GM18508 (cell line): ENCODE measurements around the gene DPEP1.
A peak's percentile ranks its signal among the peaks of the same experiment; 100 is the strongest.
"Not testable (repeated sequence)": the region's sequence is repeated elsewhere in the genome, so short reads cannot be mapped to it uniquely, and the experiment has no call there.

Source experiments
- ATAC-seq: cut with Tn5 transposase; IDR thresholded peaks from one replicate; pipeline ENCODE4 v1.9.1; 2021; ENCODE audit warnings: moderate number of reproducible peaks; ENCODE audit not compliant: insufficient read depth, unreplicated experiment

Gene DPEP1

GRCh38 chr16:89641458-89642119, 28.1 kb downstream of the DPEP1 start:
- no peak for ATAC-seq

GRCh38 chr16:89642574-89642973, 29.1 kb downstream of the DPEP1 start:
- no peak for ATAC-seq

GRCh38 chr16:89643769-89644300, 30.4 kb downstream of the DPEP1 start:
- no peak for ATAC-seq

- no peak for ATAC-seq
These were observed 31.7 kb downstream of the DPEP1 start for GRCh38 chr16:89645122-89645521.

GRCh38 chr16:89646270-89646669, 32.8 kb downstream of the DPEP1 start:
- no peak for ATAC-seq

- ATAC-seq, result no peak
These were observed 33.5 kb downstream of the DPEP1 start for GRCh38 chr16:89646906-89647305.

- no peak for ATAC-seq
These were observed 38.1 kb downstream of the DPEP1 start for GRCh38 chr16:89651584-89651983.

GRCh38 chr16:89653656-89654295, 40.3 kb downstream of the DPEP1 start:
- no peak for ATAC-seq

GRCh38 chr16:89655062-89655643, 41.7 kb downstream of the DPEP1 start:
- no peak for ATAC-seq

- ATAC-seq, result no peak
These were observed 43.1 kb downstream of the DPEP1 start for GRCh38 chr16:89656435-89657121.

GRCh38 chr16:89657442-89658220, 44.2 kb downstream of the DPEP1 start, which contains the start of the genes CHMP1A and SPATA33:
Gene CHMP1A (minus strand): TSS chr16:89657708. CDS start chr16:89657588, 120 bp downstream.
Gene SPATA33 (plus strand): TSS chr16:89657836. CDS start chr16:89657912, 76 bp downstream.
- peak; percentile 62 for ATAC-seq

- ATAC-seq, result no peak
These were observed 44.9 kb downstream of the DPEP1 start for GRCh38 chr16:89658221-89658879.

- ATAC-seq, result no peak
These were observed 46.7 kb downstream of the DPEP1 start for GRCh38 chr16:89660146-89660545.

GRCh38 chr16:89661215-89661614, 47.8 kb downstream of the DPEP1 start:
- no peak for ATAC-seq

- ATAC-seq, result not testable (repeated sequence)
These were observed 50.8 kb downstream of the DPEP1 start for GRCh38 chr16:89664238-89664637.

- not testable (repeated sequence) for ATAC-seq
These were observed 53.6 kb downstream of the DPEP1 start for GRCh38 chr16:89667000-89667399.

GRCh38 chr16:89667633-89668032, 54.2 kb downstream of the DPEP1 start:
- no peak for ATAC-seq

- ATAC-seq, result no peak
These were observed 55.3 kb downstream of the DPEP1 start for GRCh38 chr16:89668790-89669158.

GRCh38 chr16:89669755-89670154, 56.3 kb downstream of the DPEP1 start:
- ATAC-seq, result no peak
